Transverse colon (tissue), 3 donors: ENCODE measurements around the gene EHD3.

Experiments used
- POLR2A ChIP-seq: fragments of 450-650 bp; IDR thresholded peaks from one replicate; pipeline ENCODE4 v1.6.1; 2016; ENCODE audit warnings: antibody characterized with exemption, mild to moderate bottlenecking, moderate library complexity
- TF ChIP-seq, protein P1 (sequence below), 5 experiments: fragments of 200-600 bp in 3 of 5; fragments of 450-650 bp in 2 of 5; sonication (generic) in 3 of 5; IDR thresholded peaks; 1 replicate in 2 of 5; 2 replicates in 3 of 5; pipeline ENCODE4 v1.5.1; 2016 to 2017; ENCODE audit warnings: antibody characterized with exemption in 5 of 5, inconsistent platforms in 3 of 5, mild to moderate bottlenecking in 2 of 5, moderate library complexity in 1 of 5

DNA sequence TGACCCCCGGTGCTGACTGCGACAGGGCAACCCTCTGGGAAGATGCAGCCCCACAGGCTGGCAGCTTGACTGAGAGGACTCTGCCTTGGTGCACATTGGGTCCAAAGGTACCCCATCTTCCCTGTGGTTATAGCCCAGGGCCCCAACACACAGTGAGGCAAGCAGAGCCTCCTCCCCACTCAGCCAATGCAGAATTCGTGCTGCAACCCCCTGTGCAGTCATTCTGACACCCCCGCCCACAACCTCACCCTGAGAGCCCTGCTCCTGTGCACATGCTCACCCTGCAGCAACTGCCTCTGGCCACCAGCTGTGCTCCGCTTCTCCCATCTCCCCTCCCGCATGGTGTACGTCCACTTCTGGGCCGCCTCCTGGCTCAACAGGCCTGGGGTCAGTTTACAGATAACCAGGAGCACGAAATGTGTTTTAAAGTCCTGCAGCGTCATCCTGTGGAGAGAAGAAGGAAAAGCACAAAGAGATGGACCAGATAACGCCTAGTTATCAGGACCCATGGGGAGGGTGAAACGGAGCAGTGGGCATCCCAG lies 41.0 kb upstream of the EHD3 start:
- TF ChIP-seq, protein P1, sequence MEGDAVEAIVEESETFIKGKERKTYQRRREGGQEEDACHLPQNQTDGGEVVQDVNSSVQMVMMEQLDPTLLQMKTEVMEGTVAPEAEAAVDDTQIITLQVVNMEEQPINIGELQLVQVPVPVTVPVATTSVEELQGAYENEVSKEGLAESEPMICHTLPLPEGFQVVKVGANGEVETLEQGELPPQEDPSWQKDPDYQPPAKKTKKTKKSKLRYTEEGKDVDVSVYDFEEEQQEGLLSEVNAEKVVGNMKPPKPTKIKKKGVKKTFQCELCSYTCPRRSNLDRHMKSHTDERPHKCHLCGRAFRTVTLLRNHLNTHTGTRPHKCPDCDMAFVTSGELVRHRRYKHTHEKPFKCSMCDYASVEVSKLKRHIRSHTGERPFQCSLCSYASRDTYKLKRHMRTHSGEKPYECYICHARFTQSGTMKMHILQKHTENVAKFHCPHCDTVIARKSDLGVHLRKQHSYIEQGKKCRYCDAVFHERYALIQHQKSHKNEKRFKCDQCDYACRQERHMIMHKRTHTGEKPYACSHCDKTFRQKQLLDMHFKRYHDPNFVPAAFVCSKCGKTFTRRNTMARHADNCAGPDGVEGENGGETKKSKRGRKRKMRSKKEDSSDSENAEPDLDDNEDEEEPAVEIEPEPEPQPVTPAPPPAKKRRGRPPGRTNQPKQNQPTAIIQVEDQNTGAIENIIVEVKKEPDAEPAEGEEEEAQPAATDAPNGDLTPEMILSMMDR (IDR thresholded peaks at IDR 0.05), result no peak
- no peak for TF ChIP-seq POLR2A
